ENCODE measurements around the gene SEPSECS.

DNA sequence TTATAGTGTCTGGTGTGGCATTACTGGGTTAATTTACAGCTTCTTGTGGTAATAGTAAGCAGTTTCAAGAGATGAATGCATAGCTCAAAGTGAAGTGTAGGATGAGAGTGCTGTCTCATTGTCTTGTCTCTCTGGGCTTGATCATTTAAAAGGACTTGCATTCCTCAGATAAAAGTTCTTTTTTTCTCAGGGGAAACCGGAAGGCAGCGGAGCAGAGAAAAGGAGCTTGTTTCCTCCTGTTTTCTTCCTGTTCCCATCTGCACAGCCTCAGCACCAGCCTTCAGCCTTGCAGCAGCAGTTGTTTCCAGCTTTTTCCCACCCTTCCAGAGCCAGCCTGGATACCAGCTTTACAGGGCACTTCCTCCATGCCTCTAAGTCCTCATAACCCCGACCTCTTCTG lies 68.1 kb downstream of the SEPSECS start:
- no peak for TF ChIP-seq POLR2A (IDR thresholded peaks at IDR 0.05; ENCODE audit: low read length)
- TF ChIP-seq GATA1 (IDR thresholded peaks at IDR 0.05; ENCODE audit: low read depth, low read length), result no peak

All from erythroblast (primary cell).